Activated naive CD8-positive, alpha-beta T cell treated with anti-CD3 and anti-CD28 coated beads, Interleukin-2, amount 10 ng/mL, durations not matched to agents 7 days and 5 days (primary cell): ENCODE data around the gene MRPL34. TPM values are rescaled to one million over a fixed set of nuclear protein-coding genes. Genes with fewer than 3 reads are reported as not detected.

Source experiments
- ATAC-seq: fragments of 150-1000 bp; cut with Tn5 transposase; one replicate; pipeline ENCODE4 v1.10.0; 2021; ENCODE audit warnings: low read depth, moderate library complexity
- POLR2A ChIA-PET: fragments of 350-600 bp; sonication (Branson Sonifier 250); formaldehyde crosslinking; loops from one replicate; lab custom pipeline; 2021; ENCODE audit warnings: antibody characterized with exemption; lab: Charles Lee
- DNase-seq: peaks from one replicate; pipeline ENCODE4 v3.0.0; 2021
- H3K27ac Mint-ChIP-seq: one replicate; pipeline ENCODE4 v1.8.0; 2022; ENCODE audit warnings: mild to moderate bottlenecking, mixed read lengths
- H3K27me3 Mint-ChIP-seq: one replicate; pipeline ENCODE4 v1.8.0; 2022; ENCODE audit warnings: mild to moderate bottlenecking, moderate library complexity, mixed read lengths
- H3K36me3 Mint-ChIP-seq: one replicate; pipeline ENCODE4 v1.8.0; 2021; ENCODE audit warnings: mild to moderate bottlenecking, mixed read lengths
- H3K4me1 Mint-ChIP-seq: one replicate; pipeline ENCODE4 v1.8.0; 2021; ENCODE audit warnings: mixed read lengths
- H3K4me3 Mint-ChIP-seq: one replicate; pipeline ENCODE4 v1.8.0; 2022; ENCODE audit warnings: mild to moderate bottlenecking, moderate library complexity, mixed read lengths
- H3K9me3 Mint-ChIP-seq: one replicate; pipeline ENCODE4 v1.8.0; 2021; ENCODE audit warnings: mixed read lengths
- total RNA-seq, 2 experiments: library from RNA; stranded (reverse); gene quantifications; one replicate each; pipeline ENCODE4 v1.2.3, GENCODE V29; 2021

Gene MRPL34
- total RNA-seq, 2 experiments from 2014 or later: 88.0 to 92.8 TPM

- Mint-ChIP-seq H3K4me1 (peaks cover 4% of the 10 kb centered on the region), H3K27ac (no peak overlapping the region), H3K27me3 (peaks cover 5% of the 10 kb centered on the region), H3K9me3 (no peaks in the 10 kb centered on the region), H3K36me3 (peaks cover 5% of the 10 kb centered on the region), H3K4me3 (peak overlapping the region; percentile 60)
- POLR2A ChIA-PET: interaction anchor here (1.0 to 3.9 kb wide), 2 partner anchors 9 to 19 kb away, joined by 3 to 26 read pairs; partner anchors contain the start of genes DDA1 and GTPBP3
- DNase-seq: peak; percentile 59
- ATAC-seq: peak; percentile 29
These were observed 23.1 kb downstream of the MRPL34 start for GRCh38 chr19:17328517-17329365.

- Mint-ChIP-seq H3K27me3 (peaks cover 5% of the 10 kb centered on the region), H3K36me3 (peaks cover 7% of the 10 kb centered on the region), H3K4me3 (no peak overlapping the region), H3K27ac (no peak overlapping the region), H3K4me1 (peaks cover 7% of the 10 kb centered on the region), H3K9me3 (no peaks in the 10 kb centered on the region)
- DNase-seq: no peak
- POLR2A ChIA-PET: interaction anchor here (3.9 kb wide), 1 partner anchor 20 kb away, joined by 26 read pairs; the partner anchor contains the start of gene DDA1
- ATAC-seq: no peak
These were observed 23.9 kb downstream of the MRPL34 start for GRCh38 chr19:17329366-17330261.

- peaks cover 5% of the 10 kb centered on the region for H3K27me3 Mint-ChIP-seq
- no peak for DNase-seq
- peaks cover 7% of the 10 kb centered on the region for H3K36me3 Mint-ChIP-seq
- POLR2A ChIA-PET: interaction anchor here (0.7 to 3.9 kb wide), 2 partner anchors 21 kb away, joined by 3 to 26 read pairs; partner anchors contain the start of gene DDA1
- H3K4me1 Mint-ChIP-seq: peaks cover 13% of the 10 kb centered on the region
- ATAC-seq: no peak
- H3K27ac Mint-ChIP-seq: no peak overlapping the region
- no peaks in the 10 kb centered on the region for H3K9me3 Mint-ChIP-seq
- no peak overlapping the region for H3K4me3 Mint-ChIP-seq
These were observed 24.8 kb downstream of the MRPL34 start for GRCh38 chr19:17330262-17331044.

DNA sequence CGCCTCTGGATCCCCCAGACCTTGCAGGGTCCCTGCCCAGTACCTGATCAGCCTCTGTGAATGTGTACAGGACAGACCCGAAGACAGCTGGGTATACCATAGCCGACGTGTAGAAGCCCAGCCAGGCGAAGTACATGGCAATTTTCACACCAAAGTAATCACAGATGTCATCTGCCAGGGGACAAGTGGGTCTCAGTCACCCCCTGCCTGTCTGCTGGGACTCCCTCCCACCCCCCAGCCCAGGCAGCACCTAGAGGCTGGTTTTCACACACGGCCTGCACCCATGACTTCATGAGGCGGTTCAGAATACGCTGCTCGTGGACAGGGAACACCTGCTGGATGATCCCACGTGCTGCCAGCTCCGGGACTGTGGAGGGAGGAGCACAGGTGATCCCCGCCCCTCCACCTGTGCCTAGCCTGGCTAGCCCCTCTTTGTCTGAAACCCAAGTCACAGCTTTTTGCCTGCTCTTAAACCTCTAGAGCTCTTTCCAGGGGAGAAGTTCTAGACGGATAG, 25.4 kb downstream of the MRPL34 start:
- POLR2A ChIA-PET: interaction anchor here (0.7 kb wide), 1 partner anchor 22 kb away, joined by 3 read pairs; no protein-coding TSS in a partner anchor
- Mint-ChIP-seq H3K4me1 (peaks cover 13% of the 10 kb centered on the region), H3K27me3 (peaks cover 5% of the 10 kb centered on the region)

DNA sequence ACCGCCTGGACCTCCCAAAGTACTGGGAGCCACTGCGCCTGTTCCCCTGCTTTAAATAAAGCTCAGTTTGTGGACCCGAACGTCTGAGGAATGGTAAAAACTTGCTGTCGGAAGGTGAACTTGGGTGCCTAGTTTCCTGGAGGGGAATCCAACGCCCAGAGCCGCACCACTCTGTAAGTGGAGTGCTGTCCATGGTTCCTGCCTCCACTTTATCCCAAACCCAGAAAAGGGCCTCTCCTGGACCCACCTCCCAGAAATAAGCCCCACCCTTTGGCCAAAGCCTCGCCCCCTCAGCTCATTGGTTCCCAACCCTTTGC, 26.6 kb downstream of the MRPL34 start:
- Mint-ChIP-seq H3K9me3 (no peaks in the 10 kb centered on the region), H3K27ac (no peak overlapping the region), H3K4me1 (peaks cover 20% of the 10 kb centered on the region), H3K27me3 (peaks cover 5% of the 10 kb centered on the region), H3K4me3 (no peak overlapping the region), H3K36me3 (peaks cover 7% of the 10 kb centered on the region)
- DNase-seq (no peak), ATAC-seq (no peak)
- POLR2A ChIA-PET: interaction anchor here (1.0 to 4.3 kb wide), 5 partner anchors 8 to 191 kb away, joined by 3 to 45 read pairs (median 5); partner anchors contain the start of gene DDA1

More for the DNA sequence above, 25.4 kb downstream of the MRPL34 start:
- DNase-seq (no peak), ATAC-seq (no peak)
- peaks cover 7% of the 10 kb centered on the region for H3K36me3 Mint-ChIP-seq
- H3K9me3 Mint-ChIP-seq: no peaks in the 10 kb centered on the region
- H3K4me3 Mint-ChIP-seq: no peak overlapping the region
- H3K27ac Mint-ChIP-seq: no peak overlapping the region

DNA sequence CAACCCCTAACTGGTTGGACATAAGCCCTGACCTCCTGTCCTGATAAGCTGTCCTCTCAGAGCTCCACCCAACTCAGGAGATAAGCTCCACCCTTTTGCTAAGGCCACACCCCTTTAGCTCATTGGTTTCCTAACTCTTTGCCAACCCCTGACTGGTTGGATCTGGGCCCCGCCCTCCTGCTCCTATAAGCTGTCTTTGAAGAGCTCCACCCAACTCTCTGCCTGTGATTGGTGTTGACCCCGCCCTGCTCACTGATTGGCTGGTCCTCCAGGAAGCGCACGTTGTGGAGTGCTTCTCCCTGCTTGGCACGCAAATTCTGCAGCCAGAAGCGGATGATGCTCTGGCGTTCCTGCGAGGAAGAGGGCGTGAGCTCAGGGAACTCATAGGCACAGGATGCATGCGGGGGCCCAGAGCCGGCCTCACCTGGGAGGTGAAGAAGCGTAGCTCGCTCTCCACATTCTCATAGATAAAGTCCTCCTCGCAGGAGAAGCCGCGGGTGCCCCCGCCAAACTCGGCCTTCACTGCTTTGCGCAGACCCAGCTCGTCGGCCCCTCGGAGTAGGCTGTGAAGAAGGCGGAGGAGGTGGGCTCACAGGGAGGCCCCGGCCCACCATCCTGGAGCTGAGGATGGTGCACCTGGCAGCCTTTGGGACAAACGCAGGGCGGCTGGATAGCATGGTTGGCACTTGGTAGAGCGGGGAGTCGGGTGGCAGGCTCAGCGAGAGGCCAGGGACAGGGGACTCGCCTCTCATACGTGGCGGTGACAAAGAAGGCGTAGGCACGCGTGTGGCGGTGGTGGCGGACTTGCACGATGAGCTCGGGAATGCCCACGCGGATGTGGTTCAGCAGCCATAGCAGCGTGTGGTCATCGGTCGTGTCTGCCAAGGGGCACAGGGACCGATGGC, 27.3 kb downstream of the MRPL34 start:
- Mint-ChIP-seq H3K4me3 (peak overlapping the region; percentile 32), H3K27ac (no peak overlapping the region), H3K27me3 (peaks cover 5% of the 10 kb centered on the region), H3K9me3 (no peaks in the 10 kb centered on the region), H3K4me1 (peaks cover 23% of the 10 kb centered on the region), H3K36me3 (peaks cover 7% of the 10 kb centered on the region)
- ATAC-seq: no peak
- no peak for DNase-seq
- POLR2A ChIA-PET: interaction anchor here (0.6 to 4.3 kb wide), 14 partner anchors 9 to 471 kb away, joined by 3 to 45 read pairs (median 4); partner anchors contain the start of genes ANKLE1, BST2, CCDC194 and DDA1

DNA sequence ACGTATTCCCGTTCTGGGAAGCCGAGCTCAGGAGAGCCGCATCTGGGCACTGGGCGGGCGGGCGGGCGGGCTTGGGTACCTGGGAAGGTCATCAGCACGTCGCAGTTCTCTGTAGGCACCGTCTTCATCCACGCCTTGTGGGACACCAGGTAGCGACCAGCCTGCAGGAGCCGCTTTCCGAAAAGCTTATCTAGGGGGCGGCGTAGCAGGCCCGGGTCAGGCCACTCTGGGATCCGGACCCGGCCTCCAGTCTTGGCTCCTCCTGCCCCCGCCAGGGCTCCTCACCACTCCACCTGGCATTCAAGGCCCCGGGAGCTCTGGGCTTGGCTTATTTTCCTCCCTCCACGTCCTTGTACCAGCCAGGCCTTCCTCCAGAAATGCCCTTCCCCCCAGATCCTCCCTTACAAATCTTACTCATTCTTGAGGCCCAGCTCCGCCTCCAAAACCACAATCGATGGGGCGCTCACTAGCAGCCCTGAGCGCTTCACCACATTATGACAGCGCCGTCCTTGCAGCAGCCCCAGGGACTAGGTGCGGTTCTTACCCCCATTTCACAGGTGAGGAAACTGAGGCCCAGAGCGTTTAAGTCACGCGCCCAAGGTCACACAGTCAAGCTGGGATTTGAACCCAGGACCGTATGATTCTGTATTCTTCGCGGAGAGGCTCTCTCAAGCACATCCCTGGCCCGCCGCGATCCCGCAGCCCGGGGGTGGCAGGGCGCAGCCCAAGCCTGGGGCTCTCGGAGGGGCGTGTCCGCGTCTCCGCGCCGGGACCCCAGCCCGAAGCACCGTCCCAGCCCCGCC, 28.1 kb downstream of the MRPL34 start:
- Mint-ChIP-seq H3K27ac (peak overlapping the region; percentile 84), H3K36me3 (peaks cover 7% of the 10 kb centered on the region), H3K4me3 (peak overlapping the region; percentile 80), H3K27me3 (peaks cover 5% of the 10 kb centered on the region), H3K4me1 (peaks cover 25% of the 10 kb centered on the region), H3K9me3 (no peaks in the 10 kb centered on the region)
- POLR2A ChIA-PET: interaction anchor here (0.6 to 4.3 kb wide), 15 partner anchors 10 to 470 kb away, joined by 3 to 45 read pairs (median 4); partner anchors contain the start of genes ANKLE1, BST2, CCDC194 and DDA1
- ATAC-seq: peak; percentile 21
- peak; percentile 76 for DNase-seq

DNA sequence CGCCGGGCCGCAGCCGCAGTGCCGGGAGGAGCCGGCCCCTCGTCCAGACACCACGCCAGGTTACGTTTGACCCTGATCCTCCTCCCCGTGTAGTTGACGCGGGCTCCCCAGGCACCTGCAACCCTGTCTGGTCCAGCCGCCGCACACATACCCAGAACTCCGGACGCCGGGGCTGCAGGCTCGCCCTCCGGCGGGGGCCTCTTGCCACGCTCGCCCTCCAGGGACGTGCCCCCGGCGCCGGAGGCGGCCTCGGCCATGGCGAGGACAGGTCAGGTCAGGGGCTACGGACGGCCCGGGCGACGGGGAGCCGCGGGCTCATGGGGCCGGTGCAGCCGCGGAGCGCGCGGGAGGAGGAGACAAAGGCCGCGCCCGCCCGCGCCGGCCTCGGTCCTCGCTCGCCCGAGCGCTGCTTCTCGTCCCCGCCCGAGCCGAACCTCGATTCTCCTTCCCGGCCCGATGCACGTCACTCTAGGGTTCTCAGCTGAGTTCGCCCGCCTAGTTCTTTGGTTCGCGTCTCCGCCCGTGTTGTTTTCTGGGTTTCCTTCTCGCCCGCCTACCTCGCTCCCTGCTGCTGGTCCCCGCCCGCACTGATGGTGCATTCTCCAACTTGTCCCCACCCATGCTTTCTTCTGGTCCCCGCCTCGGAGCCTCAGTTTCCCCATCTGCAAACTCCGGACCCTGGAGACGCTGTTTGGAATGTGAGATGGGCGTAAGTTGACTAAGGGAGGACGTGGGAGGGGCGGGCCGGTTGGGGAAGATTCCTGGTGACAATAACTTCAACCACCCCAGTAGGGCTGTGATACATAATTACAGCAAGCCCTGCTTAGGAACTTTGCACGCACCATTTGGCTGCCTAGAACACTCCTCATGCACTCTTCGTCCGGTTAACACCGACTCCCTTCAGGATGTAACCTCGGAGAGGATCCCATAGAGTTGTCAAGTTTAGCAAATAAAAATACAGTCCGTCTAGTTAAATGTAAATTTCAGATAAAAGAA, 29.0 kb downstream of the MRPL34 start, which contains the start of gene ANO8:
Gene ANO8 (minus strand): TSS at position 442 of the 996 bp plus-strand sequence. CDS start 185 bp downstream, at position 257.
- POLR2A ChIA-PET: interaction anchor here (0.6 to 4.3 kb wide), 11 partner anchors 24 to 85 kb away, joined by 3 to 45 read pairs (median 4); partner anchors contain the start of genes BST2, CCDC194, DDA1 and MRPL34
- ATAC-seq: peak; percentile 61

DNA sequence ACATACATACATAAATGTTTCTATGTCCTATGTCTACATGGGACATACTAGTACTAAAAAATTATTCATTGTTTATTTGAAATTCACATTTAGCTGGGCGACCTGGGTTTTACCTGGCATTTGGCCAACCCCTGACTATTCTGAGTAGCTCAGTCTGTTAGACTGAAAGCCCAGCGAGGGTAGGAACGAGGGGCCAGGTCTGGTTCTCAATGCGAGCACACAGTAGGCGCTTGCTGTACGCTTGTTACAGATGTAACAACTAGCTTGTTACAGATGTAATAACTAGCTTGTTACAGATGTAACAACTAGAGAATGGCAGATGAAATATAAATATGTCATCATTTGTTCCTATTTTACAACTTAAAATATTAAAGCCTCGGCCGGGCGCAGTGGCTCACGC, 29.9 kb downstream of the MRPL34 start:
- ATAC-seq: no peak
- Mint-ChIP-seq H3K27me3 (peaks cover 4% of the 10 kb centered on the region), H3K9me3 (no peaks in the 10 kb centered on the region), H3K4me3 (peak overlapping the region; percentile 91), H3K27ac (no peak overlapping the region), H3K36me3 (peaks cover 7% of the 10 kb centered on the region), H3K4me1 (peaks cover 24% of the 10 kb centered on the region)
- POLR2A ChIA-PET: interaction anchor here (0.6 to 4.3 kb wide), 6 partner anchors 28 to 70 kb away, joined by 3 to 45 read pairs (median 4); partner anchors contain the start of genes BST2 and DDA1
- no peak for DNase-seq

More for the DNA sequence above, 29.0 kb downstream of the MRPL34 start, which contains the start of gene ANO8:
- Mint-ChIP-seq H3K27ac (peak within 1 kb of the TSS; percentile 86), H3K36me3 (peaks cover 7% of the 10 kb centered on the region), H3K27me3 (peaks cover 5% of the 10 kb centered on the region), H3K4me3 (peak within 1 kb of the TSS; percentile 91), H3K9me3 (no peaks in the 10 kb centered on the region), H3K4me1 (peaks cover 24% of the 10 kb centered on the region)
- peak; percentile 95 for DNase-seq
